Activated CD4-positive, alpha-beta T cell treated with anti-CD3 and anti-CD28 coated beads for 36 hours (primary cell): ENCODE results near the gene IGFBP7. TPM values are rescaled to one million over a fixed set of nuclear protein-coding genes. Genes with fewer than 3 reads are reported as not detected.
A peak's percentile ranks its signal among the peaks of the same experiment; 100 is the strongest.
"Not testable (repeated sequence)": the region's sequence is repeated elsewhere in the genome, so short reads cannot be mapped to it uniquely, and the experiment has no call there.

Source experiments
- ATAC-seq: fragments of 200-7000 bp; cut with Tn5 transposase; one replicate; pipeline ENCODE4 v1.10.0; 2021; ENCODE audit warnings: mild to moderate bottlenecking, moderate library complexity
- CTCF ChIA-PET: fragments of 350-600 bp; sonication (Branson Sonifier 250); formaldehyde crosslinking; loops from one replicate; lab custom pipeline; 2021; ENCODE audit warnings: antibody characterized with exemption; lab: Charles Lee
- POLR2A ChIA-PET: fragments of 350-600 bp; sonication (Branson Sonifier 250); formaldehyde crosslinking; loops from one replicate; lab custom pipeline; 2021; ENCODE audit warnings: antibody characterized with exemption, inconsistent platforms; lab: Charles Lee
- DNase-seq: peaks from one replicate; pipeline ENCODE4 v3.0.0-alpha.2; 2020
- H3K27ac Mint-ChIP-seq: one replicate; pipeline ENCODE4 v1.8.0; 2021; ENCODE audit warnings: mixed read lengths
- H3K27me3 Mint-ChIP-seq: one replicate; pipeline ENCODE4 v1.8.0; 2021; ENCODE audit warnings: mixed read lengths
- H3K36me3 Mint-ChIP-seq: one replicate; pipeline ENCODE4 v1.8.0; 2021; ENCODE audit warnings: low read depth, mixed read lengths
- H3K4me1 Mint-ChIP-seq: one replicate; pipeline ENCODE4 v1.8.0; 2021; ENCODE audit warnings: mixed read lengths
- H3K4me3 Mint-ChIP-seq: one replicate; pipeline ENCODE4 v1.8.0; 2021; ENCODE audit warnings: mild to moderate bottlenecking, moderate library complexity, mixed read lengths
- H3K9me3 Mint-ChIP-seq: one replicate; pipeline ENCODE4 v1.8.0; 2021; ENCODE audit warnings: low read depth, mixed read lengths
- intact Hi-C, 2 experiments: fragments of 100-400 bp; cut with DNase I in 1 of 2; cut with micrococcal nuclease in 1 of 2; formaldehyde crosslinking; loops; one replicate each; pipeline versions ENCODE4 v1.14.2 to v1.15.1; 2022 to 2024; cut with DNase I, micrococcal nuclease
- total RNA-seq, 2 experiments: library from RNA; stranded (reverse); gene quantifications; one replicate each; pipeline ENCODE4 v1.2.3, GENCODE V29; 2021

The IGFBP7 gene
- total RNA-seq, 2 experiments from 2014 or later: not detected

GRCh38 chr4:57047046-57047445, 63.1 kb downstream of the IGFBP7 start:
- H3K9me3 Mint-ChIP-seq, DNase-seq, CTCF ChIA-PET, H3K4me3 Mint-ChIP-seq, H3K36me3 Mint-ChIP-seq, H3K27ac Mint-ChIP-seq, ATAC-seq, POLR2A ChIA-PET, intact Hi-C loops, H3K4me1 Mint-ChIP-seq: not testable (repeated sequence)
- H3K27me3 Mint-ChIP-seq: peaks cover 16% of the 10 kb centered on the region

GRCh38 chr4:57044996-57045395, 65.2 kb downstream of the IGFBP7 start:
- ChIA-PET POLR2A (no interaction called here), CTCF (no interaction called here)
- no peak overlapping the region for H3K4me3 Mint-ChIP-seq
- intact Hi-C loops: no loop called here
- H3K27me3 Mint-ChIP-seq: peaks cover 14% of the 10 kb centered on the region
- no peaks in the 10 kb centered on the region for H3K36me3 Mint-ChIP-seq
- H3K4me1 Mint-ChIP-seq: no peaks in the 10 kb centered on the region
- no peak for DNase-seq
- no peak for ATAC-seq
- H3K9me3 Mint-ChIP-seq: peaks cover 1% of the 10 kb centered on the region
- no peak overlapping the region for H3K27ac Mint-ChIP-seq

- ChIA-PET POLR2A (no interaction called here), CTCF (no interaction called here)
- intact Hi-C loops: no loop called here
- Mint-ChIP-seq H3K9me3 (peaks cover 1% of the 10 kb centered on the region), H3K27ac (no peak overlapping the region), H3K4me3 (no peak overlapping the region), H3K36me3 (no peaks in the 10 kb centered on the region), H3K4me1 (no peaks in the 10 kb centered on the region), H3K27me3 (peaks cover 15% of the 10 kb centered on the region)
- no peak for DNase-seq
- no peak for ATAC-seq
These were observed 65.9 kb downstream of the IGFBP7 start for GRCh38 chr4:57044279-57044678.

GRCh38 chr4:57043347-57044251, 66.6 kb downstream of the IGFBP7 start:
- ChIA-PET CTCF (no interaction called here), POLR2A (no interaction called here)
- Mint-ChIP-seq H3K9me3 (peaks cover 1% of the 10 kb centered on the region), H3K27ac (no peak overlapping the region), H3K4me1 (no peaks in the 10 kb centered on the region), H3K36me3 (no peaks in the 10 kb centered on the region), H3K27me3 (peaks cover 15% of the 10 kb centered on the region), H3K4me3 (no peak overlapping the region)
- no peak for ATAC-seq
- intact Hi-C loops: no loop called here
- DNase-seq: no peak

GRCh38 chr4:57042711-57043169, 67.4 kb downstream of the IGFBP7 start:
- CTCF ChIA-PET: no interaction called here

GRCh38 chr4:57041020-57041419, 69.2 kb downstream of the IGFBP7 start:
- Mint-ChIP-seq H3K4me3 (no peak overlapping the region), H3K9me3 (no peaks in the 10 kb centered on the region), H3K36me3 (no peaks in the 10 kb centered on the region), H3K4me1 (no peaks in the 10 kb centered on the region), H3K27ac (no peak overlapping the region), H3K27me3 (peaks cover 10% of the 10 kb centered on the region)
- CTCF ChIA-PET: interaction anchor here (0.6 kb wide), 1 partner anchor 68 kb away, joined by 3 read pairs; no protein-coding TSS in a partner anchor
- POLR2A ChIA-PET: no interaction called here
- ATAC-seq: no peak
- intact Hi-C loops: no loop called here
- DNase-seq: no peak

More at GRCh38 chr4:57042711-57043169, 67.4 kb downstream of the IGFBP7 start:
- Mint-ChIP-seq H3K36me3 (no peaks in the 10 kb centered on the region), H3K27me3 (peaks cover 20% of the 10 kb centered on the region), H3K9me3 (peaks cover 1% of the 10 kb centered on the region), H3K27ac (no peak overlapping the region), H3K4me3 (no peak overlapping the region), H3K4me1 (no peaks in the 10 kb centered on the region)
- intact Hi-C loops: no loop called here
- no peak for DNase-seq
- no peak for ATAC-seq
- POLR2A ChIA-PET: no interaction called here

- ChIA-PET CTCF (no interaction called here), POLR2A (no interaction called here)
- Mint-ChIP-seq H3K4me3 (no peak overlapping the region), H3K4me1 (no peaks in the 10 kb centered on the region), H3K36me3 (no peaks in the 10 kb centered on the region), H3K27ac (no peak overlapping the region), H3K27me3 (peaks cover 10% of the 10 kb centered on the region), H3K9me3 (no peaks in the 10 kb centered on the region)
- intact Hi-C loops: no loop called here
- ATAC-seq: no peak
- DNase-seq: no peak
These were observed 69.7 kb downstream of the IGFBP7 start for GRCh38 chr4:57040510-57040909.

GRCh38 chr4:57039345-57039744, 70.8 kb downstream of the IGFBP7 start:
- Mint-ChIP-seq H3K4me1 (no peaks in the 10 kb centered on the region), H3K9me3 (no peaks in the 10 kb centered on the region), H3K4me3 (no peak overlapping the region), H3K27me3 (peaks cover 10% of the 10 kb centered on the region), H3K36me3 (no peaks in the 10 kb centered on the region), H3K27ac (no peak overlapping the region)
- ChIA-PET POLR2A (interaction anchor here (0.7 kb wide), 1 partner anchor 154 kb away, joined by 5 read pairs; no protein-coding TSS in a partner anchor), CTCF (no interaction called here)
- ATAC-seq (no peak), DNase-seq (no peak)
- intact Hi-C loops: loop anchor here in 1 of 2 experiments (5.0 kb wide), 1 partner anchor 123 kb away; no protein-coding TSS in a partner anchor

- H3K4me3 Mint-ChIP-seq: no peak overlapping the region
- CTCF ChIA-PET: interaction anchor here (0.7 to 1.4 kb wide), 5 partner anchors 9 to 125 kb away, joined by 3 to 4 read pairs (median 4); no protein-coding TSS in a partner anchor
- intact Hi-C loops: loop anchor here in 1 of 2 experiments (5.0 kb wide), 1 partner anchor 124 kb away; no protein-coding TSS in a partner anchor
- peaks cover 10% of the 10 kb centered on the region for H3K27me3 Mint-ChIP-seq
- H3K4me1 Mint-ChIP-seq: no peaks in the 10 kb centered on the region
- H3K9me3 Mint-ChIP-seq: no peaks in the 10 kb centered on the region
- H3K36me3 Mint-ChIP-seq: no peaks in the 10 kb centered on the region
- ATAC-seq (no peak), DNase-seq (peak; percentile 61)
- H3K27ac Mint-ChIP-seq: no peak overlapping the region
- POLR2A ChIA-PET: no interaction called here
These were observed 72.1 kb downstream of the IGFBP7 start for GRCh38 chr4:57037982-57038604.

- Mint-ChIP-seq H3K36me3 (peaks cover 13% of the 10 kb centered on the region), H3K9me3 (no peaks in the 10 kb centered on the region), H3K4me3 (no peak overlapping the region), H3K4me1 (no peaks in the 10 kb centered on the region), H3K27ac (no peak overlapping the region), H3K27me3 (peaks cover 5% of the 10 kb centered on the region)
- DNase-seq (no peak), ATAC-seq (no peak)
- intact Hi-C loops: no loop called here
- ChIA-PET POLR2A (interaction anchor here (0.6 kb wide), 1 partner anchor 35 kb away, joined by 4 read pairs; no protein-coding TSS in a partner anchor), CTCF (interaction anchor here (0.5 kb wide), 1 partner anchor 306 kb away, joined by 3 read pairs; no protein-coding TSS in a partner anchor)
These were observed 75.7 kb downstream of the IGFBP7 start for GRCh38 chr4:57034520-57034919.

GRCh38 chr4:57023104-57023503, 87.1 kb downstream of the IGFBP7 start:
- Mint-ChIP-seq H3K36me3 (peaks cover 66% of the 10 kb centered on the region), H3K27me3 (no peaks in the 10 kb centered on the region), H3K27ac (peak overlapping the region; percentile 5), H3K4me1 (peaks cover 4% of the 10 kb centered on the region), H3K4me3 (no peak overlapping the region), H3K9me3 (no peaks in the 10 kb centered on the region)
- no peak for ATAC-seq
- ChIA-PET CTCF (interaction anchor here (0.8 kb wide), 1 partner anchor 9 kb away, joined by 5 read pairs; no protein-coding TSS in a partner anchor), POLR2A (no interaction called here)
- no peak for DNase-seq
- intact Hi-C loops: no loop called here
